Suprapubic skin (tissue), 4 donors: ENCODE results near the gene SIK2. TPM values are rescaled to one million over a fixed set of nuclear protein-coding genes. Genes with fewer than 3 reads are reported as not detected.

Experiments
- DNase-seq, 2 donors: peaks; one replicate each; pipeline ENCODE4 v3.0.0-alpha.2; 2019; ENCODE audit warnings: low spot score in 2 of 2
- H3K27ac ChIP-seq: fragments of 200-600 bp; sonication (generic); one replicate; pipeline ENCODE4 v1.5.1; 2019
- H3K27me3 ChIP-seq: fragments of 200-600 bp; sonication (generic); one replicate; pipeline ENCODE4 v1.5.1; 2019
- H3K36me3 ChIP-seq: fragments of 200-600 bp; sonication (generic); one replicate; pipeline ENCODE4 v1.5.1; 2019
- H3K4me1 ChIP-seq: fragments of 200-600 bp; sonication (generic); one replicate; pipeline ENCODE4 v1.5.1; 2019
- H3K4me3 ChIP-seq: fragments of 200-600 bp; sonication (generic); one replicate; pipeline ENCODE4 v1.5.1; 2019; ENCODE audit warnings: mild to moderate bottlenecking
- H3K9me3 ChIP-seq: fragments of 200-600 bp; sonication (generic); one replicate; pipeline ENCODE4 v1.5.1; 2019
- CTCF ChIP-seq, 2 donors: fragments of 200-600 bp in 1 of 2; fragments of 450-650 bp in 1 of 2; sonication (generic) in 1 of 2; IDR thresholded peaks; one replicate each; pipeline ENCODE4 v1.5.1; 2016 to 2019; ENCODE audit warnings: antibody characterized with exemption in 2 of 2, mild to moderate bottlenecking in 1 of 2, moderate library complexity in 1 of 2
- EP300 ChIP-seq: sonication (generic); formaldehyde crosslinking; IDR thresholded peaks from one replicate; pipeline ENCODE4 v1.6.1; 2017; ENCODE audit warnings: antibody characterized with exemption
- POLR2A ChIP-seq, 2 donors: fragments of 450-650 bp; IDR thresholded peaks; one replicate each; pipeline ENCODE4 v1.6.1; 2017; ENCODE audit warnings: antibody characterized with exemption in 2 of 2, mild to moderate bottlenecking in 2 of 2, moderate library complexity in 2 of 2
- POLR2AphosphoS5 ChIP-seq, 3 donors: sonication (generic); formaldehyde crosslinking; IDR thresholded peaks; one replicate each; pipeline ENCODE4 v1.6.1; 2017; ENCODE audit warnings: antibody characterized with exemption in 3 of 3
- WGBS: methylation state at CpG from one replicate; pipeline ENCODE4 v1.1.5; 2018; 5-methylcytosine and 5-hydroxymethylcytosine counted together
- total RNA-seq, 4 donors: library from RNA; depleted of rRNA; stranded (reverse); fragments of >200 nt; gene quantifications; one replicate each; pipeline ENCODE4 v1.1.0, GENCODE V29; 2016

The SIK2 gene
- total RNA-seq, 4 donors from 2014 or later: 13.9 to 29.0 (median 25.1) TPM

- peaks cover 53% of the 10 kb centered on the region for H3K4me1 ChIP-seq
- no peaks in the 10 kb centered on the region for H3K9me3 ChIP-seq
- 81% methylated on average over 10 of the region's 10 CpGs for WGBS
- peaks cover 37% of the 10 kb centered on the region for H3K36me3 ChIP-seq
- peak overlapping the region; percentile 91 for H3K27ac ChIP-seq
- H3K27me3 ChIP-seq: no peaks in the 10 kb centered on the region
- H3K4me3 ChIP-seq: no peak overlapping the region
- TF ChIP-seq EP300 (no peak), POLR2A (IDR thresholded peaks at IDR 0.05) (no peak), POLR2AphosphoS5 (IDR thresholded peaks at IDR 0.05) (no peak), CTCF (IDR thresholded peaks at IDR 0.05) (no peak)
- DNase-seq: no peak
Observed at GRCh38 chr11:111729071-111729830, 127.0 kb downstream of the SIK2 start.

GRCh38 chr11:111729831-111730311 lies 127.6 kb downstream of the SIK2 start:
- no peak overlapping the region for H3K4me3 ChIP-seq
- no peak for DNase-seq
- peaks cover 31% of the 10 kb centered on the region for H3K36me3 ChIP-seq
- TF ChIP-seq POLR2AphosphoS5 (IDR thresholded peaks at IDR 0.05) (no peak), CTCF (IDR thresholded peaks at IDR 0.05) (no peak), POLR2A (IDR thresholded peaks at IDR 0.05) (no peak)
- H3K4me1 ChIP-seq: peaks cover 59% of the 10 kb centered on the region
- peak overlapping the region; percentile 91 for H3K27ac ChIP-seq
- 79% methylated on average over 9 of the region's 9 CpGs for WGBS
- no peaks in the 10 kb centered on the region for H3K27me3 ChIP-seq
- H3K9me3 ChIP-seq: no peaks in the 10 kb centered on the region

- Histone ChIP-seq H3K4me1 (peaks cover 64% of the 10 kb centered on the region), H3K27ac (peak overlapping the region; percentile 91), H3K9me3 (no peaks in the 10 kb centered on the region), H3K36me3 (peaks cover 24% of the 10 kb centered on the region), H3K4me3 (no peak overlapping the region), H3K27me3 (no peaks in the 10 kb centered on the region)
- WGBS: 65% methylated on average over 16 of the region's 22 CpGs
- TF ChIP-seq EP300 (no peak), CTCF (IDR thresholded peaks at IDR 0.05) (no peak), POLR2A (IDR thresholded peaks at IDR 0.05) (no peak), POLR2AphosphoS5 (IDR thresholded peaks at IDR 0.05) (peak in 2 of 3 donors; percentile 16 to 61)
- peak; percentile 90 to 91 for DNase-seq
Observed at GRCh38 chr11:111730871-111731591, 128.8 kb downstream of the SIK2 start.

- Histone ChIP-seq H3K4me3 (no peak overlapping the region), H3K27ac (peak overlapping the region; percentile 91), H3K4me1 (peaks cover 72% of the 10 kb centered on the region), H3K36me3 (peaks cover 17% of the 10 kb centered on the region), H3K27me3 (no peaks in the 10 kb centered on the region), H3K9me3 (no peaks in the 10 kb centered on the region)
- DNase-seq: no peak
- 68% methylated on average over 5 of the region's 5 CpGs for WGBS
- TF ChIP-seq EP300 (no peak), POLR2A (IDR thresholded peaks at IDR 0.05) (no peak), POLR2AphosphoS5 (IDR thresholded peaks at IDR 0.05) (no peak), CTCF (IDR thresholded peaks at IDR 0.05) (no peak)
Observed at GRCh38 chr11:111731821-111732220, 129.6 kb downstream of the SIK2 start.

- Histone ChIP-seq H3K36me3 (peaks cover 6% of the 10 kb centered on the region), H3K27me3 (no peaks in the 10 kb centered on the region), H3K4me3 (no peak overlapping the region), H3K9me3 (no peaks in the 10 kb centered on the region), H3K4me1 (peaks cover 84% of the 10 kb centered on the region), H3K27ac (peak overlapping the region; percentile 91)
- WGBS: 19% methylated on average over 5 of the region's 7 CpGs
- no peak for TF ChIP-seq CTCF (IDR thresholded peaks at IDR 0.05)
- peak in 1 of 3 donors; percentile 41 for TF ChIP-seq POLR2AphosphoS5 (IDR thresholded peaks at IDR 0.05)
- DNase-seq: peak in 1 of 2 donors; percentile 89
Observed at GRCh38 chr11:111733016-111733415, 130.8 kb downstream of the SIK2 start.
